Endothelial cell of umbilical vein (primary cell): ENCODE results near the gene NEK4. TPM values are rescaled to one million over a fixed set of nuclear protein-coding genes. Genes with fewer than 3 reads are reported as not detected.

Experiments used
- BruUV-seq: library from RNA; stranded (reverse); fragments of 400-500 nt; replicated peaks from 2 replicates; lab custom pipeline; 2021; lab: Mats Ljungman, UMichigan
- CTCF ChIA-PET: fragments of 300-600, 350-600 bp; sonication (Branson Sonifier 250); formaldehyde crosslinking; loops from one replicate; lab custom pipeline; 2021; ENCODE audit warnings: antibody characterized with exemption, inconsistent platforms; lab: Charles Lee
- POLR2A ChIA-PET: fragments of 300-600, 350-600 bp; sonication (Branson Sonifier 250); formaldehyde crosslinking; loops from one replicate; lab custom pipeline; 2021; ENCODE audit warnings: antibody characterized with exemption, inconsistent platforms; lab: Charles Lee
- DNase-seq: peaks from one replicate; pipeline ENCODE4 v3.0.0-alpha.2; 2011; ENCODE audit warnings: low read depth, low spot score
- FAIRE-seq: peaks from 2 replicates; lab custom pipeline; 2011; peaks lifted over from hg19 to GRCh38; lab: Jason Lieb, UNC
- H2AFZ ChIP-seq: 2 replicates; pipeline ENCODE4 v1.6.0; 2012; ENCODE audit warnings: low read depth, low read length, control low read depth, inconsistent platforms
- H3K27ac ChIP-seq: 2 replicates; pipeline ENCODE4 v1.5.1; 2011; ENCODE audit warnings: low read depth, mild to moderate bottlenecking, control low read depth, low read length, moderate library complexity; ENCODE audit not compliant: insufficient read depth
- H3K27me3 ChIP-seq, 2 experiments: 2 replicates each; pipeline versions ENCODE4 v1.6.0 to v1.6.1; 2011; ENCODE audit warnings: low read length in 2 of 2, mixed read lengths in 1 of 2; ENCODE audit not compliant: control insufficient read depth in 2 of 2, insufficient read depth in 2 of 2
- H3K36me3 ChIP-seq, 2 experiments: 2 replicates in 1 of 2; 3 replicates in 1 of 2; pipeline ENCODE4 v1.5.1; 2011; ENCODE audit warnings: low read length in 2 of 2, mild to moderate bottlenecking in 1 of 2, moderate library complexity in 1 of 2; ENCODE audit not compliant: control insufficient read depth in 2 of 2, insufficient read depth in 2 of 2; ENCODE audit errors: extremely low read depth in 1 of 2
- H3K4me1 ChIP-seq: 3 replicates; pipeline ENCODE4 v1.5.1; 2011; ENCODE audit warnings: mild to moderate bottlenecking, low read length; ENCODE audit not compliant: control insufficient read depth, insufficient read depth; ENCODE audit errors: extremely low read depth
- H3K4me2 ChIP-seq: 2 replicates; pipeline ENCODE4 v1.6.1; 2011; ENCODE audit warnings: low read length, control low read depth, mixed read lengths; ENCODE audit not compliant: insufficient read depth
- H3K4me3 ChIP-seq, 3 experiments: fragments of 200-600 bp in 1 of 3; sonication (generic), shearing (Covaris generic) in 1 of 3; replicated peaks in 1 of 3; 2 replicates each; pipeline ENCODE4 v1.5.1; 2011 to 2016; ENCODE audit warnings: control low read depth in 3 of 3, low read length in 3 of 3, mild to moderate bottlenecking in 2 of 3, inconsistent platforms in 1 of 3, low read depth in 1 of 3, moderate library complexity in 1 of 3; ENCODE audit not compliant: insufficient read depth in 1 of 3
- H3K79me2 ChIP-seq: 2 replicates; pipeline ENCODE4 v1.6.0; 2012; ENCODE audit warnings: low read length, inconsistent platforms; ENCODE audit not compliant: control insufficient read depth, insufficient read depth
- H3K9ac ChIP-seq: replicated peaks from 2 replicates; pipeline ENCODE3; 2011; ENCODE audit warnings: low read length, control low read depth; ENCODE audit not compliant: insufficient read depth; ENCODE audit errors: extremely low read depth
- H3K9me1 ChIP-seq: replicated peaks from 3 replicates; pipeline ENCODE4 v1.6.0; 2011; ENCODE audit warnings: mild to moderate bottlenecking, low read length; ENCODE audit not compliant: control insufficient read depth, insufficient read depth; ENCODE audit errors: extremely low read depth
- H3K9me3 ChIP-seq: replicated peaks from 2 replicates; pipeline ENCODE4 v1.5.1; 2012; ENCODE audit warnings: low read length, inconsistent platforms; ENCODE audit not compliant: control insufficient read depth, insufficient read depth
- H4K20me1 ChIP-seq: replicated peaks from 2 replicates; pipeline ENCODE3; 2011; ENCODE audit warnings: mild to moderate bottlenecking, low read length; ENCODE audit not compliant: control insufficient read depth, insufficient read depth; ENCODE audit errors: extremely low read depth
- CTCF ChIP-seq, 2 donors: IDR thresholded peaks; 1 replicate in 1 of 2; 2 replicates in 1 of 2; pipeline ENCODE4 v1.5.1; 2011; ENCODE audit warnings: low read length in 2 of 2, mild to moderate bottlenecking in 2 of 2, moderate library complexity in 2 of 2, control low read depth in 1 of 2, inconsistent platforms in 1 of 2, low read depth in 1 of 2; ENCODE audit not compliant: insufficient read depth in 1 of 2; ENCODE audit errors: extremely low read depth in 1 of 2
- EZH2 ChIP-seq: IDR thresholded peaks from 2 replicates; pipeline ENCODE4 v1.6.1; 2012; ENCODE audit warnings: borderline replicate concordance, low read depth, mild to moderate bottlenecking, moderate library complexity, low read length, inconsistent platforms; ENCODE audit not compliant: severe bottlenecking
- FOS ChIP-seq: IDR thresholded peaks from 2 replicates; pipeline ENCODE4 v1.6.1; 2011; ENCODE audit warnings: mild to moderate bottlenecking, low read length, moderate library complexity, borderline replicate concordance; ENCODE audit not compliant: insufficient read depth
- GATA2 ChIP-seq: IDR thresholded peaks from 2 replicates; pipeline ENCODE4 v1.7.0; 2011; ENCODE audit warnings: low read depth, mild to moderate bottlenecking, moderate library complexity, mixed read lengths, low read length; ENCODE audit not compliant: insufficient read length, insufficient read depth
- JUN ChIP-seq: IDR thresholded peaks from 2 replicates; pipeline ENCODE4 v1.6.1; 2011; ENCODE audit warnings: borderline replicate concordance, low read depth; ENCODE audit not compliant: insufficient read length, insufficient read depth
- MAX ChIP-seq: IDR thresholded peaks from 2 replicates; pipeline ENCODE4 v1.6.1; 2011; ENCODE audit not compliant: insufficient read depth, insufficient read length
- MYC ChIP-seq: IDR thresholded peaks from one replicate; pipeline ENCODE4 v1.6.1; 2011; ENCODE audit warnings: mild to moderate bottlenecking, low read depth, low read length
- POLR2A ChIP-seq: IDR thresholded peaks from 2 replicates; pipeline ENCODE4 v1.6.1; 2012; ENCODE audit warnings: low read depth, mild to moderate bottlenecking, control low read depth, low read length
- POLR2AphosphoS5 ChIP-seq: IDR thresholded peaks from 2 replicates; pipeline ENCODE4 v1.6.1; 2012; ENCODE audit warnings: low read depth, mild to moderate bottlenecking, control low read depth, low read length, moderate library complexity; ENCODE audit not compliant: insufficient read depth
- dilution Hi-C: fragments of 300-500 bp; cut with MboI; formaldehyde crosslinking; loops from one replicate; pipeline ENCODE4 v1.15.0; 2019; ENCODE audit warnings: low sequenced_read_pairs; ENCODE audit not compliant: extremely low pct_ligation_motif_present
- intact Hi-C: fragments of 100-400 bp; cut with micrococcal nuclease; formaldehyde crosslinking; loops from one replicate; pipeline ENCODE4 v1.10.0; 2022
- polyA plus RNA-seq, 4 experiments: library from polyadenylated mRNA; depleted of rRNA in 3 of 4; stranded (reverse) in 3 of 4; unstranded in 1 of 4; fragments of >200 nt; gene quantifications; 2 replicates each; pipeline versions ENCODE4 v1.2.1 to v1.2.3, GENCODE V29; 2011 to 2012; ENCODE audit warnings: missing spikeins in 1 of 4
- total RNA-seq: library from RNA; stranded (reverse); gene quantifications from 2 replicates; pipeline ENCODE4 v1.2.3, GENCODE V29; 2021

Gene NEK4
- total and polyA plus RNA-seq, 2 donors (not counting 3 experiments of a cell fraction or from before 2014, with no cell fraction given) = 4.4 to 20.8 TPM

GRCh38 chr3:52663098-52663497, 107.6 kb downstream of the NEK4 start:
- H3K9me1 ChIP-seq = no peaks in the 10 kb centered on the region
- H3K36me3 ChIP-seq = peaks cover 14 to 23% of the 10 kb centered on the region in 2 experiments
- dilution Hi-C loops (no loop called here), intact Hi-C loops (no loop called here)
- H2AFZ ChIP-seq = no peak overlapping the region
- peaks cover 6% of the 10 kb centered on the region for H3K4me1 ChIP-seq
- no peaks in the 10 kb centered on the region for H3K9me3 ChIP-seq
- DNase-seq = no peak
- no peak overlapping the region for H3K27ac ChIP-seq
- no peak overlapping the region for H3K4me2 ChIP-seq
- no peak for FAIRE-seq
- H3K27me3 ChIP-seq = no peaks in the 10 kb centered on the region
- peaks cover 1% of the 10 kb centered on the region for H3K79me2 ChIP-seq
- TF ChIP-seq MYC = no peak
- H4K20me1 ChIP-seq = no peaks in the 10 kb centered on the region
- H3K4me3 ChIP-seq = no peak overlapping the region
- H3K9ac ChIP-seq = no peak overlapping the region
- BruUV-seq = no TSS peak
- CTCF ChIA-PET = interaction anchor here (1.8 kb wide), 1 partner anchor 9 kb away, joined by 4 read pairs; no protein-coding TSS in a partner anchor
- POLR2A ChIA-PET = interaction anchor here (0.6 to 0.7 kb wide), 2 partner anchors 36 to 112 kb away, joined by 5 to 6 read pairs; no protein-coding TSS in a partner anchor

- BruUV-seq = no TSS peak
- no peak overlapping the region for H3K4me3 ChIP-seq
- H3K36me3 ChIP-seq = peaks cover 21 to 25% of the 10 kb centered on the region in 2 experiments
- peaks cover 6% of the 10 kb centered on the region for H3K4me1 ChIP-seq
- POLR2A ChIA-PET = no interaction called here
- intact Hi-C loops = no loop called here
- FAIRE-seq (no peak), DNase-seq (no peak)
- no peaks in the 10 kb centered on the region for H3K27me3 ChIP-seq
- no peaks in the 10 kb centered on the region for H3K79me2 ChIP-seq
- no peak overlapping the region for H3K9ac ChIP-seq
- TF ChIP-seq GATA2 (no peak), JUN (no peak), CTCF (IDR thresholded peaks at IDR 0.05; ENCODE audit: extremely low read depth in 1 of 2, insufficient read depth in 1 of 2, low read depth in 1 of 2, low read length in 2 of 2) (no peak), POLR2AphosphoS5 (no peak), MAX (no peak), POLR2A (no peak), FOS (no peak), MYC (no peak), EZH2 (no peak)
- no peaks in the 10 kb centered on the region for H3K9me1 ChIP-seq
- dilution Hi-C loops = no loop called here
- H2AFZ ChIP-seq = no peak overlapping the region
- CTCF ChIA-PET = interaction anchor here (1.6 kb wide), 1 partner anchor 189 kb away, joined by 3 read pairs; no protein-coding TSS in a partner anchor
- H3K4me2 ChIP-seq = no peak overlapping the region
- H3K9me3 ChIP-seq = no peaks in the 10 kb centered on the region
- H4K20me1 ChIP-seq = no peaks in the 10 kb centered on the region
- no peak overlapping the region for H3K27ac ChIP-seq
Observed at GRCh38 chr3:52660046-52660445, 110.7 kb downstream of the NEK4 start.
